Esophagus (tissue), 2 donors: ENCODE results near the gene UNC13B. TPM values are rescaled to one million over a fixed set of nuclear protein-coding genes. Genes with fewer than 3 reads are reported as not detected.

ENCODE experiments used
- H3K27ac ChIP-seq, 2 donors: one replicate each; pipeline ENCODE4 v1.5.1; 2013; ENCODE audit warnings: low read depth in 2 of 2, mild to moderate bottlenecking in 2 of 2, inconsistent platforms in 1 of 2, low read length in 1 of 2, moderate library complexity in 1 of 2
- H3K27me3 ChIP-seq, 2 donors: one replicate each; pipeline ENCODE4 v1.6.1; 2013; ENCODE audit warnings: low read length in 2 of 2, control low read depth in 1 of 2, mild to moderate bottlenecking in 1 of 2; ENCODE audit not compliant: insufficient read depth in 2 of 2, control insufficient read depth in 1 of 2
- H3K36me3 ChIP-seq, 2 donors: one replicate each; pipeline ENCODE4 v1.6.1; 2013; ENCODE audit warnings: low read length in 1 of 2; ENCODE audit not compliant: control insufficient read depth in 2 of 2, insufficient read depth in 2 of 2
- H3K4me1 ChIP-seq, 2 donors: one replicate each; pipeline ENCODE4 v1.6.1; 2013; ENCODE audit warnings: low read length in 1 of 2; ENCODE audit not compliant: control insufficient read depth in 2 of 2, insufficient read depth in 2 of 2
- H3K4me3 ChIP-seq, 2 donors: one replicate each; pipeline ENCODE4 v1.5.1; 2013; ENCODE audit warnings: low read length in 2 of 2, mild to moderate bottlenecking in 2 of 2, low read depth in 1 of 2, moderate library complexity in 1 of 2
- H3K9me3 ChIP-seq, 2 donors: one replicate each; pipeline ENCODE4 v1.6.1; 2013; ENCODE audit warnings: mild to moderate bottlenecking in 2 of 2, low read depth in 1 of 2, low read length in 1 of 2, moderate library complexity in 1 of 2; ENCODE audit not compliant: control insufficient read depth in 2 of 2, insufficient read depth in 1 of 2
- WGBS, 2 donors: extraction: QIAGEN DNeasy Blood & Tissue Kit; methylation state at CpG; one replicate each; pipeline ENCODE4 v1.1.7; 2013; 5-methylcytosine and 5-hydroxymethylcytosine counted together
- polyA plus RNA-seq, 2 donors: library from polyadenylated mRNA; stranded (reverse); fragments of 200-250 nt; gene quantifications; one replicate each; pipeline ENCODE4 v1.2.3, GENCODE V29; 2013
- donor health status: healthy with polysubstance abuse.
- donor health status: Bipolar disorder and iron deficiency.

UNC13B gene
- polyA plus RNA-seq, 2 donors, result 11.3 to 15.6 TPM

- Histone ChIP-seq H3K4me3 (no peak overlapping the region), H3K4me1 (no peaks in the 10 kb centered on the region)
- 73 to 90% methylated on average over 1 of the region's 1 CpG for WGBS, 2 donors
These were observed 118.6 kb downstream of the UNC13B start for GRCh38 chr9:35280399-35280798.

GRCh38 chr9:35285731-35286130 is 123.9 kb downstream of the UNC13B start:
- 79 to 89% methylated on average over 1 of the region's 1 CpG for WGBS, 2 donors
- Histone ChIP-seq H3K27ac (no peak overlapping the region), H3K4me1 (no peaks in the 10 kb centered on the region), H3K4me3 (no peak overlapping the region), H3K36me3 (no peaks in the 10 kb centered on the region), H3K27me3 (no peaks in the 10 kb centered on the region), H3K9me3 (no peaks in the 10 kb centered on the region)

More at GRCh38 chr9:35280399-35280798, 118.6 kb downstream of the UNC13B start:
- no peaks in the 10 kb centered on the region for H3K9me3 ChIP-seq
- no peaks in the 10 kb centered on the region for H3K27me3 ChIP-seq
- H3K27ac ChIP-seq, result no peak overlapping the region
- no peaks in the 10 kb centered on the region for H3K36me3 ChIP-seq

- 91 to 95% methylated on average over 1 of the region's 1 CpG for WGBS, 2 donors
- no peak overlapping the region for H3K4me3 ChIP-seq
- H3K4me1 ChIP-seq, result no peaks in the 10 kb centered on the region
- no peaks in the 10 kb centered on the region for H3K27me3 ChIP-seq
- no peak overlapping the region for H3K27ac ChIP-seq
- H3K9me3 ChIP-seq, result no peaks in the 10 kb centered on the region
- H3K36me3 ChIP-seq, result no peaks in the 10 kb centered on the region
These were observed 124.6 kb downstream of the UNC13B start for GRCh38 chr9:35286381-35286780.

GRCh38 chr9:35287987-35288632 is 126.3 kb downstream of the UNC13B start:
- H3K9me3 ChIP-seq, result no peaks in the 10 kb centered on the region
- 70 to 85% methylated on average over 3 of the region's 3 CpGs for WGBS, 2 donors
- H3K27me3 ChIP-seq, result no peaks in the 10 kb centered on the region
- no peaks in the 10 kb centered on the region for H3K36me3 ChIP-seq
- no peaks in the 10 kb centered on the region for H3K4me1 ChIP-seq
- H3K4me3 ChIP-seq, result no peak overlapping the region
- no peak overlapping the region for H3K27ac ChIP-seq

GRCh38 chr9:35288778-35289177 is 127.0 kb downstream of the UNC13B start:
- H3K4me3 ChIP-seq, result no peak overlapping the region
- 89 to 93% methylated on average over 1 of the region's 1 CpG for WGBS, 2 donors

GRCh38 chr9:35293376-35293964 is 131.7 kb downstream of the UNC13B start:
- H3K27ac ChIP-seq, result no peak overlapping the region
- H3K9me3 ChIP-seq, result no peaks in the 10 kb centered on the region
- H3K4me3 ChIP-seq, result no peak overlapping the region
- no peaks in the 10 kb centered on the region for H3K27me3 ChIP-seq
- 83 to 88% methylated on average over 2 of the region's 2 CpGs for WGBS, 2 donors
- no peaks in the 10 kb centered on the region for H3K4me1 ChIP-seq
- peaks cover 0 to 2% of the 10 kb centered on the region in 2 donors for H3K36me3 ChIP-seq

More at GRCh38 chr9:35288778-35289177, 127.0 kb downstream of the UNC13B start:
- no peak overlapping the region for H3K27ac ChIP-seq
- H3K9me3 ChIP-seq, result no peaks in the 10 kb centered on the region
- H3K27me3 ChIP-seq, result no peaks in the 10 kb centered on the region
- H3K4me1 ChIP-seq, result no peaks in the 10 kb centered on the region
- H3K36me3 ChIP-seq, result no peaks in the 10 kb centered on the region

GRCh38 chr9:35294066-35294465 is 132.3 kb downstream of the UNC13B start:
- Histone ChIP-seq H3K27me3 (no peaks in the 10 kb centered on the region), H3K36me3 (peaks cover 0 to 2% of the 10 kb centered on the region in 2 donors), H3K4me1 (no peaks in the 10 kb centered on the region), H3K27ac (no peak overlapping the region), H3K9me3 (no peaks in the 10 kb centered on the region), H3K4me3 (no peak overlapping the region)
- WGBS, 2 donors, result 94% methylated on average over 6 of the region's 6 CpGs

GRCh38 chr9:35294556-35294955 is 132.7 kb downstream of the UNC13B start:
- WGBS, 2 donors, result 84 to 92% methylated on average over 6 of the region's 6 CpGs
- Histone ChIP-seq H3K27me3 (no peaks in the 10 kb centered on the region), H3K36me3 (peaks cover 0 to 2% of the 10 kb centered on the region in 2 donors), H3K4me3 (no peak overlapping the region), H3K27ac (no peak overlapping the region), H3K9me3 (no peaks in the 10 kb centered on the region), H3K4me1 (no peaks in the 10 kb centered on the region)

- WGBS, 2 donors, result 82 to 94% methylated on average over 13 of the region's 13 CpGs
- H3K36me3 ChIP-seq, result peaks cover 0 to 2% of the 10 kb centered on the region in 2 donors
- H3K9me3 ChIP-seq, result no peaks in the 10 kb centered on the region
- no peak overlapping the region for H3K27ac ChIP-seq
- no peak overlapping the region for H3K4me3 ChIP-seq
- no peaks in the 10 kb centered on the region for H3K27me3 ChIP-seq
- H3K4me1 ChIP-seq, result no peaks in the 10 kb centered on the region
These were observed 133.7 kb downstream of the UNC13B start for GRCh38 chr9:35295369-35296036.
